Loucy (cell line): ENCODE data around the gene KLC4.

Source experiments
- H2AFZ ChIP-seq: fragments of 200-600 bp; sonication (generic); 2 replicates; pipeline ENCODE4 v1.6.0; 2016; ENCODE audit warnings: antibody characterized with exemption, mild to moderate bottlenecking, low read length, moderate library complexity
- H3F3A ChIP-seq: fragments of 200-600 bp; 2 replicates; pipeline ENCODE4 v1.6.0; 2016; ENCODE audit warnings: antibody characterized with exemption, low read depth, mild to moderate bottlenecking
- H3K27me3 ChIP-seq: fragments of 200-600 bp; sonication (generic); 2 replicates; pipeline ENCODE4 v1.6.1; 2014; ENCODE audit warnings: low read length, mild to moderate bottlenecking; ENCODE audit not compliant: insufficient read depth, poor library complexity, severe bottlenecking
- H3K36me3 ChIP-seq: fragments of 200-600 bp; sonication (generic); 2 replicates; pipeline ENCODE4 v1.6.1; 2016; ENCODE audit warnings: low read length; ENCODE audit not compliant: insufficient read depth
- H3K4me1 ChIP-seq: fragments of 200-600 bp; sonication (generic); 2 replicates; pipeline ENCODE4 v1.5.1; 2014; ENCODE audit warnings: low read length, mild to moderate bottlenecking; ENCODE audit not compliant: insufficient read depth, poor library complexity, severe bottlenecking
- H3K4me2 ChIP-seq: fragments of 200-600 bp; sonication (generic); 2 replicates; pipeline ENCODE4 v1.6.0; 2014; ENCODE audit warnings: antibody characterized with exemption, low read length, low read depth, mild to moderate bottlenecking; ENCODE audit not compliant: poor library complexity, severe bottlenecking
- H3K4me3 ChIP-seq: fragments of 200-600 bp; sonication (generic); 2 replicates; pipeline ENCODE4 v1.5.1; 2014; ENCODE audit warnings: low read length, mild to moderate bottlenecking, mixed read lengths; ENCODE audit not compliant: poor library complexity, severe bottlenecking
- H3K79me2 ChIP-seq: fragments of 200-600 bp; sonication (generic); 2 replicates; pipeline ENCODE4 v1.6.1; 2014; ENCODE audit warnings: low read length; ENCODE audit not compliant: insufficient read depth
- H3K9ac ChIP-seq: fragments of 200-600 bp; sonication (generic); 2 replicates; pipeline ENCODE4 v1.6.0; 2014; ENCODE audit warnings: mild to moderate bottlenecking, low read depth, low read length, moderate library complexity; ENCODE audit not compliant: poor library complexity, severe bottlenecking
- H3K9me2 ChIP-seq: fragments of 200-600 bp; sonication (generic); replicated peaks from 2 replicates; pipeline ENCODE4 v1.6.1; 2016; ENCODE audit warnings: low read depth, low read length, mixed read lengths
- H3K9me3 ChIP-seq: fragments of 200-600 bp; sonication (generic); 2 replicates; pipeline ENCODE4 v1.6.1; 2014; ENCODE audit warnings: mild to moderate bottlenecking, antibody characterized with exemption, low read length, low read depth; ENCODE audit not compliant: insufficient read depth
- H4K20me1 ChIP-seq: fragments of 200-600 bp; sonication (generic); 2 replicates; pipeline ENCODE4 v1.6.0; 2014; ENCODE audit warnings: antibody characterized with exemption, low read length, mild to moderate bottlenecking; ENCODE audit not compliant: insufficient read depth, poor library complexity, severe bottlenecking
- CTCF ChIP-seq: fragments of 200-600 bp; sonication (generic); conservative IDR thresholded peaks from 2 replicates; pipeline ENCODE4 v1.5.1; 2014; ENCODE audit warnings: mild to moderate bottlenecking, antibody characterized with exemption, low read length
- EZH2phosphoT487 ChIP-seq: fragments of 200-600 bp; IDR thresholded peaks from 2 replicates; pipeline ENCODE4 v1.6.1; 2018; ENCODE audit warnings: antibody characterized with exemption, mild to moderate bottlenecking, moderate library complexity, borderline replicate concordance

KLC4 gene

GRCh38 chr6:43013097-43013842, 46.2 kb upstream of the KLC4 start:
- H4K20me1 ChIP-seq = no peaks in the 10 kb centered on the region
- peaks cover 36% of the 10 kb centered on the region for H3K4me1 ChIP-seq
- H3K79me2 ChIP-seq = peaks cover 56% of the 10 kb centered on the region
- H3K27me3 ChIP-seq = no peaks in the 10 kb centered on the region
- no peaks in the 10 kb centered on the region for H3K9me2 ChIP-seq
- TF ChIP-seq EZH2phosphoT487 (no peak), CTCF (no peak)
- peaks cover 48% of the 10 kb centered on the region; the same call in 1 of the 2 replicates for H3K36me3 ChIP-seq
- no peaks in the 10 kb centered on the region for H3K9me3 ChIP-seq
- H2AFZ ChIP-seq = peak overlapping the region; percentile 84
- H3K4me3 ChIP-seq = peak overlapping the region; percentile 82
- no peaks in the 10 kb centered on the region for H3F3A ChIP-seq
- H3K4me2 ChIP-seq = peak overlapping the region; percentile 97
- peak overlapping the region; percentile 91 for H3K9ac ChIP-seq

GRCh38 chr6:43013843-43014433, 45.5 kb upstream of the KLC4 start, which contains the start of the genes KLHDC3 and MEA1:
Gene KLHDC3, plus strand, starts transcription at chr6:43014249. Its CDS starts 2,944 bp downstream, at chr6:43017193.
Gene MEA1, minus strand, starts transcription at chr6:43013946. Its CDS starts 133 bp downstream, at chr6:43013813.
- peak within 1 kb of the TSS; percentile 97 for H3K4me2 ChIP-seq
- H3K9ac ChIP-seq = peak within 1 kb of the TSS; percentile 91
- peak within 1 kb of the TSS; percentile 82 for H3K4me3 ChIP-seq
- H4K20me1 ChIP-seq = no peaks in the 10 kb centered on the region
- H3K27me3 ChIP-seq = no peaks in the 10 kb centered on the region
- H3K36me3 ChIP-seq = peaks cover 43% of the 10 kb centered on the region; the same call in 1 of the 2 replicates
- peaks cover 56% of the 10 kb centered on the region for H3K79me2 ChIP-seq
- no peaks in the 10 kb centered on the region for H3F3A ChIP-seq
- peaks cover 36% of the 10 kb centered on the region for H3K4me1 ChIP-seq
- H2AFZ ChIP-seq = peak within 1 kb of the TSS; percentile 84
- TF ChIP-seq EZH2phosphoT487 (no peak), CTCF (no peak)
- H3K9me2 ChIP-seq = no peaks in the 10 kb centered on the region
- H3K9me3 ChIP-seq = no peaks in the 10 kb centered on the region

- H3F3A ChIP-seq = no peaks in the 10 kb centered on the region
- H2AFZ ChIP-seq = 0 out of 2 replicates have a peak overlapping the region, but pooled peaks have one; percentile 32
- H3K4me3 ChIP-seq = peak overlapping the region; percentile 82
- no peaks in the 10 kb centered on the region for H3K9me3 ChIP-seq
- H3K9ac ChIP-seq = peak overlapping the region; percentile 81
- no peaks in the 10 kb centered on the region for H3K27me3 ChIP-seq
- TF ChIP-seq CTCF (no peak), EZH2phosphoT487 (no peak)
- no peaks in the 10 kb centered on the region for H4K20me1 ChIP-seq
- peaks cover 56% of the 10 kb centered on the region for H3K79me2 ChIP-seq
- peaks cover 37% of the 10 kb centered on the region; the same call in 1 of the 2 replicates for H3K36me3 ChIP-seq
- H3K9me2 ChIP-seq = no peaks in the 10 kb centered on the region
- H3K4me2 ChIP-seq = peak overlapping the region; percentile 87
- H3K4me1 ChIP-seq = peaks cover 36% of the 10 kb centered on the region
These were observed 45.0 kb upstream of the KLC4 start for GRCh38 chr6:43014434-43014909.
